ENCODE data around the gene CTSD. TPM values are rescaled to one million over a fixed set of nuclear protein-coding genes. Genes with fewer than 3 reads are reported as not detected.

The CTSD gene
- total RNA-seq, 1 experiment from 2014 or later, result 158 TPM

DNA sequence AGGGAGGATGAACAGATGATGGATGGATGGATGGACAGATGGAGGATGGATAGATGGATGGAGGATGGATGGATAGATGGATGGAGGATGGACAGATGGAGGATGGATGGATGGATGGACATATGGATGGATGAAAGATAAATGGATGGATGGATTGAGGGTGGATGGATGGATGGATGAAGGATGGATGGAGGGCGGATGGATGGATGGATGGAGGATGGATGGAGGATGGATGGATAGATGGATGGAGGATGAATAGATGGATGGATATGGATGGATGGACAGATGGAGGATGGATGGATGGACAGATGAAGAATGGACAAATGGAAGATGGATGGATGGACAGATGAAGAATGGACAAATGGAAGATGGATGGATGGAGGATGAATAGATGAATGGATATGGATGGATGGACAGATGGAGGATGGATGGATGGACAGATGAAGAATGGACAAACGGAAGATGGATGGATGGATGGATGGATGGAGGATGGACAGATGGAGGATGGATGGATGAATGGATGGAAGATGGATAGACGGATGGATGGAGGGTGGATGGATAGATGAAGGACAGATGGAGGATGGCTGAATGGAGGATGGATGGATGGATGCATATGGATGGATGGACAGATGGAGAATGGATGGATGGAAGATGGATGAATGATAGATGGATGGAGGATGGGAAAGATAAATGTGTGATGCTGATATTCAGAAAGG lies 20.7 kb downstream of the CTSD start:
- Histone ChIP-seq H3K14ac (ENCODE audit: insufficient read depth, low read length) (no peak overlapping the region), H3T11ph (ENCODE audit: low read length) (no peak overlapping the region), H4K20me1 (ENCODE audit: control insufficient read depth, insufficient read depth, insufficient read length) (peaks cover 14% of the 10 kb centered on the region), H3K23ac (ENCODE audit: insufficient read length, low read depth, low read length) (no peak overlapping the region), H2AK5ac (ENCODE audit: insufficient read length, low read length) (no peak overlapping the region), H3K4me2 (ENCODE audit: insufficient read depth, insufficient read length, low read length) (no peak overlapping the region), H4K91ac (ENCODE audit: insufficient read length, low read depth, low read length) (no peak overlapping the region), H2BK20ac (ENCODE audit: low read depth, low read length, poor library complexity, severe bottlenecking) (no peak overlapping the region), H4K5ac (ENCODE audit: insufficient read length, low read depth, low read length) (no peak overlapping the region), H3K9me3 (ENCODE audit: control insufficient read depth, low read depth, low read length) (no peaks in the 10 kb centered on the region), H4K8ac (replicated peaks; ENCODE audit: insufficient read length, low read depth, low read length) (no peak overlapping the region), H3K79me2 (ENCODE audit: insufficient read depth, low read length) (no peaks in the 10 kb centered on the region), H3K56ac (ENCODE audit: insufficient read length, low read depth, low read length) (no peak overlapping the region), H3K27me3 (ENCODE audit: insufficient read depth, low read length) (peaks cover 1% of the 10 kb centered on the region; the same call in 1 of the 2 replicates), H2BK15ac (ENCODE audit: low read depth, low read length) (no peak overlapping the region), H3K23me2 (ENCODE audit: insufficient read length, low read depth, low read length, poor library complexity, severe bottlenecking) (no peaks in the 10 kb centered on the region), H3K18ac (ENCODE audit: insufficient read length, low read depth, low read length) (no peak overlapping the region), H3K27ac (ENCODE audit: insufficient read length, low read depth, low read length) (no peak overlapping the region), H2BK120ac (ENCODE audit: low read depth, low read length, poor library complexity, severe bottlenecking) (no peak overlapping the region), H2BK12ac (ENCODE audit: insufficient read length, low read depth, low read length) (no peak overlapping the region), H2BK5ac (ENCODE audit: insufficient read length, low read length) (no peak overlapping the region), H2AFZ (ENCODE audit: low read length) (no peak overlapping the region), H3K79me1 (ENCODE audit: insufficient read depth, low read depth, low read length, poor library complexity, severe bottlenecking) (no peaks in the 10 kb centered on the region), H3K9ac (ENCODE audit: extremely low read depth, insufficient read length, low read length) (no peak overlapping the region), H3K4me1 (ENCODE audit: insufficient read depth, low read length) (no peaks in the 10 kb centered on the region), H3K4ac (ENCODE audit: low read depth, low read length) (no peak overlapping the region)
- H3K9me3 Mint-ChIP-seq, result peaks cover 4 to 9% of the 10 kb centered on the region in 2 experiments; a peak in 4 of 5 replicates
- H3K27me3 Mint-ChIP-seq (ENCODE audit: low read depth), result peaks cover 32% of the 10 kb centered on the region
- TF ChIP-seq, protein P1, sequence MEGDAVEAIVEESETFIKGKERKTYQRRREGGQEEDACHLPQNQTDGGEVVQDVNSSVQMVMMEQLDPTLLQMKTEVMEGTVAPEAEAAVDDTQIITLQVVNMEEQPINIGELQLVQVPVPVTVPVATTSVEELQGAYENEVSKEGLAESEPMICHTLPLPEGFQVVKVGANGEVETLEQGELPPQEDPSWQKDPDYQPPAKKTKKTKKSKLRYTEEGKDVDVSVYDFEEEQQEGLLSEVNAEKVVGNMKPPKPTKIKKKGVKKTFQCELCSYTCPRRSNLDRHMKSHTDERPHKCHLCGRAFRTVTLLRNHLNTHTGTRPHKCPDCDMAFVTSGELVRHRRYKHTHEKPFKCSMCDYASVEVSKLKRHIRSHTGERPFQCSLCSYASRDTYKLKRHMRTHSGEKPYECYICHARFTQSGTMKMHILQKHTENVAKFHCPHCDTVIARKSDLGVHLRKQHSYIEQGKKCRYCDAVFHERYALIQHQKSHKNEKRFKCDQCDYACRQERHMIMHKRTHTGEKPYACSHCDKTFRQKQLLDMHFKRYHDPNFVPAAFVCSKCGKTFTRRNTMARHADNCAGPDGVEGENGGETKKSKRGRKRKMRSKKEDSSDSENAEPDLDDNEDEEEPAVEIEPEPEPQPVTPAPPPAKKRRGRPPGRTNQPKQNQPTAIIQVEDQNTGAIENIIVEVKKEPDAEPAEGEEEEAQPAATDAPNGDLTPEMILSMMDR (conservative IDR thresholded peaks at IDR 0.05), result no peak
- peaks cover 0 to 4% (median 0%) of the 10 kb centered on the region in 3 experiments; a peak in 2 of 7 replicates for H3K36me3 Mint-ChIP-seq (ENCODE audit: insufficient read depth in 1 of 3, low read depth in 3 of 3)
- no peak overlapping the region for H3K27ac Mint-ChIP-seq
- WGBS (ENCODE audit: extremely low coverage, insufficient read length, low lambda C conversion rate), result 100% methylated on average over 2 of the region's 3 CpGs
- H3K4me1 Mint-ChIP-seq, result no peaks in the 10 kb centered on the region
- H3K4me3 Mint-ChIP-seq, result no peak overlapping the region
- no peak for DNase-seq
